ENCODE results near the gene VPS37B.
"Not testable (repeated sequence)": the region's sequence is repeated elsewhere in the genome, so short reads cannot be mapped to it uniquely, and the experiment has no call there.

VPS37B gene

DNA sequence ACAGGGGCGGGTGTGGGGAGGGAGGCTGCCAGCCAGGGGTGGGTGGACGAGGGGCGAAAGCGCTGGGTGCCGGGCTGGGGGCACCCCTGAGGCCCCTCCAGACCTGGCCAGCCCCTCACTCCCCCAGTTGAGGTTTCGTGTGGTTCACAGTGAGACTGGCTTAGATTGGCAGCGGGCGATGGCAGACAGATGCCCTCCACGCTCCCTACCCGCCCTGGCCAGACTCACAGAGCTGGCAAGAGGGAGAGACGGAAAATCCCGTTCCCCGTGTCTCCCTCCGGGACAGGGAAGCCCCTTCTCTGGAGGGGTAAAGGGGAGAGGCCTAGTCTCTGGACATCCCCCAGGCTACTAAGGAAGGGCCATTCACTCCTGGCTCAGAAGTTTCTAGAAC is 33.2 kb upstream of the VPS37B start:
- no peaks in the 10 kb centered on the region for H3K9me3 ChIP-seq (ENCODE audit: control insufficient read depth, low read depth, low read length)
- no peak overlapping the region for H3K9ac ChIP-seq (ENCODE audit: low read length)
- no peaks in the 10 kb centered on the region for H3K27me3 ChIP-seq (ENCODE audit: control insufficient read depth, insufficient read depth, low read length)
- H3K4me3 ChIP-seq (ENCODE audit: low read length), result no peak overlapping the region
- H3K4me1 ChIP-seq (ENCODE audit: control insufficient read depth, low read depth, low read length), result no peaks in the 10 kb centered on the region
- no peaks in the 10 kb centered on the region for H3K36me3 ChIP-seq (ENCODE audit: control insufficient read depth, low read depth, low read length)
- H3K27ac ChIP-seq (ENCODE audit: low read length), result no peak overlapping the region

DNA sequence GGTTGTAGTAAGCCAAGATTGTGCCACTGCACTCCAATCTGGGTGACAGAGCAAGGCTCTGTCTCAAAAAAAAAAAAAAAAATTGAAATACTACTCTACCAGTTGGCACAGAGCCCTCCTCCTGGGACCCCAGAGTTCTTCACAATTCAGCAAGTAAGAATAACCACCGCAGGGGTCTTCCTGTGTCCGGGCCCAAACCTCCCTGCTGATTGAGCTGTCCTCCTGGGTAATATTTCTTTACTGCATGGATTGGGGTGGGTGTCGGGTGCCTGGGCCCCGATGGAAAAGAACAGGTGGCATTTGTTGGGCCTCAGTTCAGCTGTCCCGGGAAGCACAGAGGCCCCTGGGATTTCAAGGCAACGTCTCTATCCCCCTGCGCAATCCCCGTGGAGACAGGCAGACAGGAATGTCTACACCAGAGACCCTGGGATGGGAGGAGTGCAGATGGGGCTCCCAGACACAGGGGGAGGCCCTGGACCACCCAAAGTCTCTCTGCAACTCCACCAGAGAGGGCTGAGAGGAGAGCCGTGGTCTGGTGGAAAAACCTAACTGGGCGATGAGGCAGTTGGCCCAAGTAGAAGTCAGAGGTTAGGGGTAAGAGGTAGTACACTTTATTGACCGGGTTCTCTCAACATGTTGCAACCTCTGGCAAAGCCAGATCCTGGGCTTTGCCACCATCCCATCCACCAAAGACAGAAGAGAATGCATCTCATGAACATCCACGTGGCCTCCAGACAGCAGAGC is 32.7 kb upstream of the VPS37B start:
- no peak overlapping the region for H3K27ac ChIP-seq (ENCODE audit: low read length)
- no peak overlapping the region for H3K9ac ChIP-seq (ENCODE audit: low read length)
- H3K9me3 ChIP-seq (ENCODE audit: control insufficient read depth, low read depth, low read length), result no peaks in the 10 kb centered on the region
- H3K36me3 ChIP-seq (ENCODE audit: control insufficient read depth, low read depth, low read length), result no peaks in the 10 kb centered on the region
- H3K27me3 ChIP-seq (ENCODE audit: control insufficient read depth, insufficient read depth, low read length), result no peaks in the 10 kb centered on the region
- H3K4me1 ChIP-seq (ENCODE audit: control insufficient read depth, low read depth, low read length), result no peaks in the 10 kb centered on the region
- no peak overlapping the region for H3K4me3 ChIP-seq (ENCODE audit: low read length)

DNA sequence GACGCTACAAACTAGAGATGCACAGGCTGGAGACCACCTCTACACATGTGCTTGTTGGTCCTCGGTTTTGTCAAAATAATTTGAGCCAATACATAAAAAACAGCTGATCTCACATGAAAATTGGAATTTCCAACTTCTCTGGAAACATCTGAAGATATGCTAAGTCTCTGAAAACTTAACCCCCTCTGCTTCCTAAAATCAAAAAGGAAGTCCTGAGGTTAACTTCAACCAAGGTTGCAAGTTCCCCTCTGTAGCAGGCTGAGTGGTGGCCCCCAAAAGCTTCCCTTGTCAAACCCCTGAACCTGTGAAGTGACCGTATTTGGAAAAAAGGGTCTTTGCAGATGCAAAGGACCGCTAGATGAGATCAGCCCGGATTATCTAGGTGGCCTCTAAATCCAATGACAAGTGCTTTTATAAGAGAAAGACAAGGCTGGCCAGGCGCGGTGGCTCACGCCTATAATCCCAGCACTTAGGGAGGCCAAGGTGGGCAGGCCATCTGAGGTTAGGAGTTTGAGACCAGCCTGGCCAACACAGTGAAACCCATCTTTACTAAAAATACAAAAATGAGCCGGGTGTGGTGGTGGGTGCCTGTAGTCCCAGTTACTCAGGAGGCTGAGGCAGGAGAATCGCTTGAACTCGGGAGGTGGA is 32.0 kb upstream of the VPS37B start:
- Histone ChIP-seq H3K9me3 (ENCODE audit: control insufficient read depth, low read depth, low read length) (no peaks in the 10 kb centered on the region), H3K9ac (ENCODE audit: low read length) (no peak overlapping the region), H3K27me3 (ENCODE audit: control insufficient read depth, insufficient read depth, low read length) (no peaks in the 10 kb centered on the region), H3K27ac (ENCODE audit: low read length) (no peak overlapping the region), H3K36me3 (ENCODE audit: control insufficient read depth, low read depth, low read length) (no peaks in the 10 kb centered on the region), H3K4me1 (ENCODE audit: control insufficient read depth, low read depth, low read length) (no peaks in the 10 kb centered on the region), H3K4me3 (ENCODE audit: low read length) (no peak overlapping the region)

DNA sequence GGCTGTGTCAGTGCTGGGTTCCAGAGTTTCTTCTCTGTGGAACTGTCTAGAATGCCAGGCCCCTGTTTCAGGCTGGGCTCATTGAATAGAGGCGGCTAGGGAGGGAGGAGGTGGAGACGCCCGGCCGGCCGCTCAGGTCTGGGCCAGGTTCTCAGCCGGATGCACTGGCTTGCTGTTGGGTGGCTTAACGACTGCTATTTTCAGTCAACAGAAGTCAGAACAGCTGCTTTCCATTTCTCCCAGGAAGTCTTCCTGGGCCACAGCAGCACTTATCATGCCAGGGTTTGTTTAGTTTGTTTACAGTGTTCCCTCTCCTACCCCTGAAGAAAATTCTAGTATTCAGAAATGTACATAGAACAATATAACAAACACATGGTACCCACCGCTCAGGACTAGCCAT is 26.0 kb upstream of the VPS37B start:
- H3K36me3 ChIP-seq (ENCODE audit: control insufficient read depth, low read depth, low read length), result no peaks in the 10 kb centered on the region
- no peaks in the 10 kb centered on the region for H3K27me3 ChIP-seq (ENCODE audit: control insufficient read depth, insufficient read depth, low read length)

DNA sequence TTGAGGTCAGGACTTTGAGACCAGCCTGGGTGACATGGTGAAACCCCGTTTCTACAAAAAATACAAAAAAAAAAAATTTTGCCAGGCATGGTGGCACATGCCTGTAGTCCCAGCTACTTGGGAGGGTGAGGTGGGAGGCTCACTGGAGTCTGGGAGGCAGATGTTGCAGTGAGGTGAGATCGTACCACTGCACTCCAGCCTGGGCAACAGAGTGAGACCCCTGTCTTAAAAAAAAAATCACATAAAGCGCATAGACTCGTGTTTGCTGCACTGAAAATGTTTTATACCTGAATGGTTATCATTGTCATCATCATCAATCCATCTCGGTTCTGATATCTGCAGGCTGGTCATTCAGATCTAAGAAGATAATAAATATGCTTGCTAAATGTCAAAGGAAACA is 24.8 kb upstream of the VPS37B start:
- H3K4me1 ChIP-seq (ENCODE audit: control insufficient read depth, low read depth, low read length), result no peaks in the 10 kb centered on the region
- no peaks in the 10 kb centered on the region for H3K36me3 ChIP-seq (ENCODE audit: control insufficient read depth, low read depth, low read length)
- no peaks in the 10 kb centered on the region for H3K27me3 ChIP-seq (ENCODE audit: control insufficient read depth, insufficient read depth, low read length)
- H3K27ac ChIP-seq (ENCODE audit: low read length), result no peak overlapping the region
- H3K4me3 ChIP-seq (ENCODE audit: low read length), result no peak overlapping the region
- no peaks in the 10 kb centered on the region for H3K9me3 ChIP-seq (ENCODE audit: control insufficient read depth, low read depth, low read length)
- no peak overlapping the region for H3K9ac ChIP-seq (ENCODE audit: low read length)

More for the DNA sequence above, 26.0 kb upstream of the VPS37B start:
- Histone ChIP-seq H3K9ac (ENCODE audit: low read length) (no peak overlapping the region), H3K4me3 (ENCODE audit: low read length) (no peak overlapping the region), H3K4me1 (ENCODE audit: control insufficient read depth, low read depth, low read length) (no peaks in the 10 kb centered on the region), H3K9me3 (ENCODE audit: control insufficient read depth, low read depth, low read length) (no peaks in the 10 kb centered on the region), H3K27ac (ENCODE audit: low read length) (no peak overlapping the region)

DNA sequence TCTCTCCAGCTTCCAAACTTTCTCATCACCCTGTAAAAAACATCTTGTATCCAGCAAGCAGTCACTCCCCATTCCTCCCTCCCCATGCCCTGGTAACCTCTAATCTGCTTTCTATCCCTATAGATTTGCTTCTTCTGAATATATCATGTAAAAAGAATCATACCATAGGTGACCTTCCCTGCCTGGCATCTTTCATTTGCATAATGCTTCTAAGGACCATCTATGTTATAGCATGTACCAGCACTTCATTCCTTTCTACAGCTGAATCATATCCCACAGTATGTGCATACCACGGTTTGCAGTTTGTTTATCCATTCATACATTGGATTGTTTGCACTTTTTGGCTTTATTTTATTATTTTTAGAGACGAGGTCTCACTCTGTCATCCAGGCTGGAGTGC is 22.9 kb upstream of the VPS37B start:
- H3K4me1 ChIP-seq (ENCODE audit: control insufficient read depth, low read depth, low read length), result no peaks in the 10 kb centered on the region
- no peak overlapping the region for H3K9ac ChIP-seq (ENCODE audit: low read length)
- no peaks in the 10 kb centered on the region for H3K36me3 ChIP-seq (ENCODE audit: control insufficient read depth, low read depth, low read length)
- no peak overlapping the region for H3K27ac ChIP-seq (ENCODE audit: low read length)
- no peak overlapping the region for H3K4me3 ChIP-seq (ENCODE audit: low read length)
- H3K27me3 ChIP-seq (ENCODE audit: control insufficient read depth, insufficient read depth, low read length), result no peaks in the 10 kb centered on the region
- no peaks in the 10 kb centered on the region for H3K9me3 ChIP-seq (ENCODE audit: control insufficient read depth, low read depth, low read length)

DNA sequence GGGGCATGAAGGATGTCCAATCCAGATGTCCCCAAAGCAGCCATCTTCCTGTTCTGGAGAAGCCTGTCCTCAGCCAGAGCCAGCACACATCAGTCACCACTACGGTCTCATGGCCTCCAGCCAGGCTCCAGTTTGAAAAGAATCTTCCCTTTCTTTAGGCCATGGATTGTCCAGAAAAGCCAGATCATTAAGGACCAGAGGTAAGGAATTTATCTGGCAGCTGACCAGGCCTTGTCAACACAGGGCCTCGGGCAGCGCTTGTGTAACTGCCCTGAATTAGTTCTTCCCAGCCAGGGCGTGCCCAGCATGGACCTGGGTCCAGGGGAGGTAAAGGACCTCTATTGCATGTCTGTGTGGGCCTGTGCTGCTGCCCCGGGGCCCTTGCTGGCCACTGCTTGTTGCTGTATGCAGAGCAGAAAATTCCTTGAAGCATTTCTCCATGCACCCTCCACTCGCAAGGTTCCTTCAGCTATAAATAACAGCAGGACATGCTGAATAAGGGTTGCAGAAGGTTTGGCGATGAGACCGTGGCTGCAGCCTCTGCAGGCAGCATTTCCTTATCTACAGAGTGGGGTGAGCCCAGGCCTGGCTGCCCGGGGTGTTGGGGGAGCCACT is 21.7 kb upstream of the VPS37B start:
- Histone ChIP-seq H3K9ac (ENCODE audit: low read length) (no peak overlapping the region), H3K4me3 (ENCODE audit: low read length) (no peak overlapping the region), H3K27me3 (ENCODE audit: control insufficient read depth, insufficient read depth, low read length) (no peaks in the 10 kb centered on the region), H3K36me3 (ENCODE audit: control insufficient read depth, low read depth, low read length) (no peaks in the 10 kb centered on the region), H3K4me1 (ENCODE audit: control insufficient read depth, low read depth, low read length) (no peaks in the 10 kb centered on the region), H3K9me3 (ENCODE audit: control insufficient read depth, low read depth, low read length) (no peaks in the 10 kb centered on the region), H3K27ac (ENCODE audit: low read length) (no peak overlapping the region)

DNA sequence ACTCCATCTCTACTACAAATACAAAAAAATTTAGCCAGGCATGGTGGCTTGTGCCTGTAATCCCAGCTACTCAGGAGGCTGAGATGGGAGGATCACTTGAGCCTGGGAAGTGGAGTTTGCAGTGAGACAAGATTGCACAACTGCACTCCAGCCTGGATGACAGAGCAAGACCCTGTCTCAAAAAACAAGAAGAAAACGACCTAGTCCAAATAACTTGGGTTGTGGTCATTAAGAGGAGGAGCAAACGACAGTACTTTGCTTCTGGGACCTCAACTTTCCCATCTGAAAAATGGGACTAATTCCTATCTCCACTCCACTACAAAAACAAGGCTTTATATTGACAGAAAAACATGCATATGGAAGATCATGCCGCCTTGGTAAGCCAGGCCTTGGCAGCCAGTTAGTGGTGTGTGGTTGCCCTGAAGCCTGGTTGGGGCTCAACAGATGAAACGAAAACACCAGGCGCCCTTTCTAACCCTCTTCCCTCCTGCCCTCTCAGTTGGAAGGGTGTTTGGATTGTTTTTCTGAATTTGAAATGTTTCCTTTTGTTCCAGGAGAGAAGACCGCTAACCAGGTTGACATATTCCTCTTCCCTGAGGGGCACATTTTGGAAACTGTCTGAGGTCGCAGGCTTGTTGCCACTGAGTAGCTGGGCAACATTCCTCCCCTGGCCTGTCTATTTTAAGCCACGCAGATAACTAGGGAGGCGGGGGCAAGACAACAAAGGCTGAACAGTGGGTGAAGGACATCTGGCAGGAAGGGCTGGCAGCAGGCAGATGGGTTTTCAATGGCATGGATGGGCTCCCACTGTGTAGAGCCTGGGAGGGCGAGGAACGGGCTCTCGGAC is 13.7 kb upstream of the VPS37B start:
- Histone ChIP-seq H3K27me3 (ENCODE audit: control insufficient read depth, insufficient read depth, low read length) (no peaks in the 10 kb centered on the region), H3K27ac (ENCODE audit: low read length) (no peak overlapping the region), H3K36me3 (ENCODE audit: control insufficient read depth, low read depth, low read length) (no peaks in the 10 kb centered on the region), H3K4me3 (ENCODE audit: low read length) (no peak overlapping the region), H3K9me3 (ENCODE audit: control insufficient read depth, low read depth, low read length) (no peaks in the 10 kb centered on the region), H3K4me1 (ENCODE audit: control insufficient read depth, low read depth, low read length) (peaks cover 11% of the 10 kb centered on the region), H3K9ac (ENCODE audit: low read length) (no peak overlapping the region)

DNA sequence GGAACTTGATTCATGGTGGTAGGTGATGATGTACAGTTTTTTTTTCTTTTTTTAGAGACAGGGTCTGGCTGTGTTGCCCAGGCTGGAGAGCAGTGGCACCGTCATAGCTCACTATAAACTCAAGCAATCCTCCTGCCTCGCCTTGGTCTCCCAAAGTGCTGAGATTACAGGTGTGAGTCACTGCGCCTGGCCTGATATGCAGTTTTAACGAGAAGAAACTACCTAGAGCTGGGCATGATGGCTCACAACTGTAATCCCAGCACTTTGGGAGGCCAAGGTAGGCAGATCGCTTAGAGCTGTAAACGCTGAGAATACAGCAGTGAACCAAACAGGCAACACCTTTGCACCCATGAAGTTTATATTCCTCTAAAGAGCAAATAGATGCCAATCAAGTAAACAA is 13.0 kb upstream of the VPS37B start:
- Histone ChIP-seq H3K27me3 (ENCODE audit: control insufficient read depth, insufficient read depth, low read length) (no peaks in the 10 kb centered on the region), H3K36me3 (ENCODE audit: control insufficient read depth, low read depth, low read length) (no peaks in the 10 kb centered on the region), H3K9me3 (ENCODE audit: control insufficient read depth, low read depth, low read length) (no peaks in the 10 kb centered on the region), H3K27ac (ENCODE audit: low read length) (no peak overlapping the region), H3K4me1 (ENCODE audit: control insufficient read depth, low read depth, low read length) (peaks cover 11% of the 10 kb centered on the region), H3K4me3 (ENCODE audit: low read length) (no peak overlapping the region), H3K9ac (ENCODE audit: low read length) (no peak overlapping the region)

DNA sequence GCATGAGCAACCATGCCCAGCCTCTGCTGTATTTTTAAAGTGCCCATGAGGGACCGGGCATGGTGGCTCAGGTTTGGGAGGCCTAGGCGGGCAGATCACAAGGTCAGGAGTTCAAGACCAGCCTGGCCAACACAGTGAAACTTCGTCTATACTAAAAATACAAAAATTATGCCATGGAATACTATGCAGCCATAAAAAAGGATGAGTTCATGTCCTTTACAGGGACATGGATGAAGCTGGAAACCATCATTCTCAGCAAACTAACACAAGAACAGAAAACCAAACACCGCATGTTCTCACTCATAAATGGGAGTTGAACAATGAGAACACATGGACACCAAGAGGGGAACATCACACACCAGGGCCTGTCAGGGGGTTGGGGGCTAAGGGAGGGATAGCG is 9.3 kb upstream of the VPS37B start:
- not testable (repeated sequence) for H3K9ac ChIP-seq (ENCODE audit: low read length); H3K9me3 ChIP-seq (ENCODE audit: control insufficient read depth, low read depth, low read length); H3K36me3 ChIP-seq (ENCODE audit: control insufficient read depth, low read depth, low read length); H3K4me3 ChIP-seq (ENCODE audit: low read length); H3K27me3 ChIP-seq (ENCODE audit: control insufficient read depth, insufficient read depth, low read length); H3K27ac ChIP-seq (ENCODE audit: low read length)
- peaks cover 13% of the 10 kb centered on the region for H3K4me1 ChIP-seq (ENCODE audit: control insufficient read depth, low read depth, low read length)

DNA sequence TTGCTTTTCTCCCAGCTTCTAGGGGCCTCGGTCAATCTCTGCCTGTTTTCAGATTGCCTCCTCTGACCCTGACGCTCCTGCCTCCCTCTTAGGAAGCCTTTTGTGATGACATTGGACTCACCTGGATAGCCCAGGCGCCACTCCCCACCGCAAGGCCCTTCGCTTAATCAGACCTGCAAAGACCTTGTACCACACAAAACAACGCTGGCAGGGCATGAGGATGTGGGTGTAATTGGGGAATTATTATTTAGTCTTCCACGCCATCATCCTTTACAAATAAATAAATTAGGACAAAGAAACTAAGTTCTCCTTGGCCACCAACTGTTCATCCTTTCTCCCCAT is 7.7 kb upstream of the VPS37B start:
- Histone ChIP-seq H3K4me1 (ENCODE audit: control insufficient read depth, low read depth, low read length) (peaks cover 5% of the 10 kb centered on the region), H3K9ac (ENCODE audit: low read length) (no peak overlapping the region), H3K4me3 (ENCODE audit: low read length) (no peak overlapping the region), H3K9me3 (ENCODE audit: control insufficient read depth, low read depth, low read length) (no peaks in the 10 kb centered on the region), H3K36me3 (ENCODE audit: control insufficient read depth, low read depth, low read length) (no peaks in the 10 kb centered on the region), H3K27me3 (ENCODE audit: control insufficient read depth, insufficient read depth, low read length) (no peaks in the 10 kb centered on the region), H3K27ac (ENCODE audit: low read length) (no peak overlapping the region)

Measured in iPS-18a (cell line).